ENCODE results near the gene AXIN1.

- no peak for TF ChIP-seq EP300 (IDR thresholded peaks at IDR 0.05)
- no peak for TF ChIP-seq CTCF (IDR thresholded peaks at IDR 0.05)
- TF ChIP-seq POLR2A (IDR thresholded peaks at IDR 0.05) = no peak
Measured at GRCh38 chr16:259814-260253, 92.7 kb downstream of the AXIN1 start.
